ENCODE data around the gene ADCYAP1R1. TPM values are rescaled to one million over a fixed set of nuclear protein-coding genes. Genes with fewer than 3 reads are reported as not detected.

Gene ADCYAP1R1
- total RNA-seq, 1 donor from 2014 or later: 12.0 TPM

- H3K36me3 ChIP-seq: no peaks in the 10 kb centered on the region
- intact Hi-C loops (cut with DNase I): no loop called here
- no peaks in the 10 kb centered on the region for H3K27me3 ChIP-seq
- TF ChIP-seq, protein P1, sequence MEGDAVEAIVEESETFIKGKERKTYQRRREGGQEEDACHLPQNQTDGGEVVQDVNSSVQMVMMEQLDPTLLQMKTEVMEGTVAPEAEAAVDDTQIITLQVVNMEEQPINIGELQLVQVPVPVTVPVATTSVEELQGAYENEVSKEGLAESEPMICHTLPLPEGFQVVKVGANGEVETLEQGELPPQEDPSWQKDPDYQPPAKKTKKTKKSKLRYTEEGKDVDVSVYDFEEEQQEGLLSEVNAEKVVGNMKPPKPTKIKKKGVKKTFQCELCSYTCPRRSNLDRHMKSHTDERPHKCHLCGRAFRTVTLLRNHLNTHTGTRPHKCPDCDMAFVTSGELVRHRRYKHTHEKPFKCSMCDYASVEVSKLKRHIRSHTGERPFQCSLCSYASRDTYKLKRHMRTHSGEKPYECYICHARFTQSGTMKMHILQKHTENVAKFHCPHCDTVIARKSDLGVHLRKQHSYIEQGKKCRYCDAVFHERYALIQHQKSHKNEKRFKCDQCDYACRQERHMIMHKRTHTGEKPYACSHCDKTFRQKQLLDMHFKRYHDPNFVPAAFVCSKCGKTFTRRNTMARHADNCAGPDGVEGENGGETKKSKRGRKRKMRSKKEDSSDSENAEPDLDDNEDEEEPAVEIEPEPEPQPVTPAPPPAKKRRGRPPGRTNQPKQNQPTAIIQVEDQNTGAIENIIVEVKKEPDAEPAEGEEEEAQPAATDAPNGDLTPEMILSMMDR (IDR thresholded peaks at IDR 0.05): no peak
- TF ChIP-seq POLR2AphosphoS5 (IDR thresholded peaks at IDR 0.05; ENCODE audit: insufficient read depth in 1 of 2, low read depth in 1 of 2): no peak
- no peak for TF ChIP-seq POLR2A (IDR thresholded peaks at IDR 0.05)
- no peaks in the 10 kb centered on the region for H3K9me3 ChIP-seq
- H3K4me3 ChIP-seq: no peak overlapping the region
- peaks cover 16% of the 10 kb centered on the region for H3K4me1 ChIP-seq
- no peak for DNase-seq (ENCODE audit: extremely low spot score in 2 of 2)
- peak overlapping the region; percentile 77 for H3K27ac ChIP-seq
Measured at GRCh38 chr7:31082017-31082416, 29.9 kb downstream of the ADCYAP1R1 start.

GRCh38 chr7:31082447-31082846, 30.3 kb downstream of the ADCYAP1R1 start:
- DNase-seq (ENCODE audit: extremely low spot score in 2 of 2): no peak
- Histone ChIP-seq H3K4me3 (no peak overlapping the region), H3K4me1 (peaks cover 16% of the 10 kb centered on the region), H3K27me3 (no peaks in the 10 kb centered on the region), H3K9me3 (no peaks in the 10 kb centered on the region), H3K27ac (peak overlapping the region; percentile 77), H3K36me3 (no peaks in the 10 kb centered on the region)
- intact Hi-C loops (cut with DNase I): no loop called here
- TF ChIP-seq POLR2AphosphoS5 (IDR thresholded peaks at IDR 0.05; ENCODE audit: insufficient read depth in 1 of 2, low read depth in 1 of 2) (no peak), POLR2A (IDR thresholded peaks at IDR 0.05) (no peak)
- TF ChIP-seq, protein P1 (IDR thresholded peaks at IDR 0.05): no peak

- Histone ChIP-seq H3K36me3 (no peaks in the 10 kb centered on the region), H3K4me1 (peaks cover 16% of the 10 kb centered on the region), H3K4me3 (no peak overlapping the region), H3K9me3 (no peaks in the 10 kb centered on the region), H3K27ac (peak overlapping the region; percentile 77), H3K27me3 (no peaks in the 10 kb centered on the region)
- intact Hi-C loops (cut with DNase I): no loop called here
- TF ChIP-seq, protein P1 (IDR thresholded peaks at IDR 0.05): no peak
- peak in 1 of 2 donors; percentile 63 for TF ChIP-seq POLR2AphosphoS5 (IDR thresholded peaks at IDR 0.05; ENCODE audit: insufficient read depth in 1 of 2, low read depth in 1 of 2)
- DNase-seq (ENCODE audit: extremely low spot score in 2 of 2): no peak
Measured at GRCh38 chr7:31083210-31083786, 31.2 kb downstream of the ADCYAP1R1 start.

- H3K4me1 ChIP-seq: peaks cover 16% of the 10 kb centered on the region
- no peak for DNase-seq (ENCODE audit: extremely low spot score in 2 of 2)
- TF ChIP-seq POLR2A (IDR thresholded peaks at IDR 0.05) (no peak), POLR2AphosphoS5 (IDR thresholded peaks at IDR 0.05; ENCODE audit: insufficient read depth in 1 of 2, low read depth in 1 of 2) (no peak)
- TF ChIP-seq, protein P1 (IDR thresholded peaks at IDR 0.05): no peak
- H3K27me3 ChIP-seq: no peaks in the 10 kb centered on the region
- no peaks in the 10 kb centered on the region for H3K36me3 ChIP-seq
- no peak overlapping the region for H3K4me3 ChIP-seq
- intact Hi-C loops (cut with DNase I): no loop called here
- H3K9me3 ChIP-seq: no peaks in the 10 kb centered on the region
- no peak overlapping the region for H3K27ac ChIP-seq
Measured at GRCh38 chr7:31084226-31084625, 32.1 kb downstream of the ADCYAP1R1 start.

GRCh38 chr7:31087351-31087750, 35.2 kb downstream of the ADCYAP1R1 start:
- no peak overlapping the region for H3K27ac ChIP-seq
- peaks cover 8% of the 10 kb centered on the region for H3K4me1 ChIP-seq
- no peaks in the 10 kb centered on the region for H3K27me3 ChIP-seq
- no peaks in the 10 kb centered on the region for H3K36me3 ChIP-seq
- TF ChIP-seq POLR2A (IDR thresholded peaks at IDR 0.05) (no peak), POLR2AphosphoS5 (IDR thresholded peaks at IDR 0.05; ENCODE audit: insufficient read depth in 1 of 2, low read depth in 1 of 2) (no peak)
- TF ChIP-seq, protein P1 (IDR thresholded peaks at IDR 0.05): no peak
- intact Hi-C loops (cut with DNase I): no loop called here
- H3K4me3 ChIP-seq: no peak overlapping the region
- no peaks in the 10 kb centered on the region for H3K9me3 ChIP-seq
- DNase-seq (ENCODE audit: extremely low spot score in 2 of 2): no peak
